Measurements from ENCODE around the gene RPS18. TPM values are rescaled to one million over a fixed set of nuclear protein-coding genes. Genes with fewer than 3 reads are reported as not detected.
"Not testable (repeated sequence)": the region's sequence is repeated elsewhere in the genome, so short reads cannot be mapped to it uniquely, and the experiment has no call there.

The RPS18 gene
- total and polyA plus RNA-seq, 9 donors, result 4,177 to 11,953 (median 5,981) TPM

DNA sequence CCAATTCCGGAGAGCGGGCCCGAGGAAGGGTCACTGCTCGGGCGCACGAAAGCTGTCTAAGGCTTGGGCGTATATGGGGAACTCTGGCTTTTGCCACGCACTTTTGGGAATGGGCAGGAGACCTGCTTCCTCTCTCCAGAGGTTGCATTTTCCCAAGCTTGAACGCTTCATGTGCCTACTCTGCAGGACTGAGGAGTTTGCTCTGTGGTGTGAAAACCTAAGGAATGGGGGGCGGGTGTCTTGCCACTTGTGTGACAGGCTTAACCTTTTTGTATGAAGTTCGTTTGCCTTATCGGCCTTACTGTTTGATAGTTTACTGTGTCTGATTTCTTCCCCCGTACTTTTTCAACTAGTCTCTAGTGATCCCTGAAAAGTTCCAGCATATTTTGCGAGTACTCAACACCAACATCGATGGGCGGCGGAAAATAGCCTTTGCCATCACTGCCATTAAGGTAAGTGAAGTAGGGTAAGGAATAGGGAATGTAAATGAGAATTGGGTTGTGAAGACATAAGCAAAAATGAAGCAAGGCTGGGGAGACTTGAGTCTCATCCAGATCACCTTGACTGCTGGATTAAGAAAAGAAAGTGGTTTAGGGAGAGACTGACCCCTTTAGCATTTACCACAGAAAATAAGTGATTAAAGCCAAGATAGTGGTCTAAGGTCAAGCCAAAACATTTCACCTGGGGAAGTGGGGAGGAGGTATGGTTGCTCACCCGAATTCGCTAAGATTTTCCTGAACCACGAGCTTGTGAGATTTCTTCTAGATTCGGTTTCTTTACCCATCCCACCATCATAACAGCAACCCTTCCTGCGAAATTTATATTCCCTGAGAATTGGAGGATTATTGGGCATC, 627 bp downstream of the RPS18 start:
- Histone ChIP-seq H3K4me1 (ENCODE audit: insufficient read depth) (peaks cover 5% of the 10 kb centered on the region), H3K27me3 (no peaks in the 10 kb centered on the region), H3K9me3 (no peaks in the 10 kb centered on the region), H3K27ac (peak overlapping the region in 1 of 2 donors; percentile 48), H3K36me3 (no peaks in the 10 kb centered on the region), H3K4me3 (peak overlapping the region; percentile 55)
- intact Hi-C loops (cut with DNase I), result loop anchor here in 2 of 4 donors (5.0 to 10.0 kb wide), 2 partner anchors 45 to 142 kb away; partner anchors contain the start of genes CUTA (in 1 of the 2), PHF1 (in 1 of the 2) and ZBTB22 (in 1 of the 2)
- DNase-seq, result no peak
- no peak for TF ChIP-seq EP300 (IDR thresholded peaks at IDR 0.05)
- TF ChIP-seq POLR2A (IDR thresholded peaks at IDR 0.05), result no peak
- TF ChIP-seq, protein P1, sequence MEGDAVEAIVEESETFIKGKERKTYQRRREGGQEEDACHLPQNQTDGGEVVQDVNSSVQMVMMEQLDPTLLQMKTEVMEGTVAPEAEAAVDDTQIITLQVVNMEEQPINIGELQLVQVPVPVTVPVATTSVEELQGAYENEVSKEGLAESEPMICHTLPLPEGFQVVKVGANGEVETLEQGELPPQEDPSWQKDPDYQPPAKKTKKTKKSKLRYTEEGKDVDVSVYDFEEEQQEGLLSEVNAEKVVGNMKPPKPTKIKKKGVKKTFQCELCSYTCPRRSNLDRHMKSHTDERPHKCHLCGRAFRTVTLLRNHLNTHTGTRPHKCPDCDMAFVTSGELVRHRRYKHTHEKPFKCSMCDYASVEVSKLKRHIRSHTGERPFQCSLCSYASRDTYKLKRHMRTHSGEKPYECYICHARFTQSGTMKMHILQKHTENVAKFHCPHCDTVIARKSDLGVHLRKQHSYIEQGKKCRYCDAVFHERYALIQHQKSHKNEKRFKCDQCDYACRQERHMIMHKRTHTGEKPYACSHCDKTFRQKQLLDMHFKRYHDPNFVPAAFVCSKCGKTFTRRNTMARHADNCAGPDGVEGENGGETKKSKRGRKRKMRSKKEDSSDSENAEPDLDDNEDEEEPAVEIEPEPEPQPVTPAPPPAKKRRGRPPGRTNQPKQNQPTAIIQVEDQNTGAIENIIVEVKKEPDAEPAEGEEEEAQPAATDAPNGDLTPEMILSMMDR (IDR thresholded peaks at IDR 0.05), result no peak
- WGBS, 3 donors, result 5 to 8% (median 7%) methylated on average over 22 of the region's 22 CpGs

DNA sequence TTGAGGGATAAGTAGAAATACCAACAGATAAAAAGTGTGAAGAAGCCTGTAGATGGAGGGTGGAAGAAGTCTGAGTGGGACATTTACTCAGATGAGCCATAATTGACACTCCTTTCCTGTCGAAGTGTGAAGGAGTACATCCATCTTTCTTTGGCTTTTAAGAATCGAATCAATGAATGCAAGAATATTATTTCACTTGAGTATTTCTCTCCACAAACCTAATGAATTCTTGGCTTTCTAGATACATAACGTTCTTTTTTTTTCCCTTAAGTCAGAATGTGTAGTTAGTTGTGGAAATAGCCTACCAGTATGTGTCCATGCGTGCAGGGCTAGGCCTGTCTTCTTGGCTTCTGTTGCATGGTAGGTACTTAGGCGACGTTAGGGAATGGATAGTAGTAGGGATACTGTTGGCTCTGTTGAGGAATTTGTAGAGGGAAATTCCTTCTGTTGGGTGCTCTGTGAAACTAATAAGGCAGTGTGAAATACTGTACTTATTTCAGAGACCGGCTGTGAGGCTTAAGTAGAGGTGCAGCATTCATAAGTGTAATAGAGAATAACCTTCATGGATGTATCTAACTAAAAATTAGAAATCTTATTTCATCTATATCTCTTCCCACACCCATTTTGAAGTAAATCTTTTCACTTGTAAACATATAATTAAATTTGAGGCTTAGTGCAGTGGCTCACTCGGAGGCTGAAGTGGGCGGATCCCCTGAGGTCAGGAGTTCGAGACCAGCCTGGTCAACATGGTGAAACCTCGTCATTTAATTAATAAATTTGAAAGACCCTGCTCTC, 1.5 kb downstream of the RPS18 start:
- Histone ChIP-seq H3K4me3 (no peak overlapping the region), H3K27me3 (no peaks in the 10 kb centered on the region), H3K27ac (no peak overlapping the region), H3K9me3 (no peaks in the 10 kb centered on the region), H3K4me1 (ENCODE audit: insufficient read depth) (peaks cover 5% of the 10 kb centered on the region), H3K36me3 (no peaks in the 10 kb centered on the region)
- no peak for TF ChIP-seq EP300 (IDR thresholded peaks at IDR 0.05)
- no peak for TF ChIP-seq POLR2A (IDR thresholded peaks at IDR 0.05)
- TF ChIP-seq, protein P1 (IDR thresholded peaks at IDR 0.05), result no peak
- DNase-seq, result no peak
- intact Hi-C loops (cut with DNase I), result loop anchor here in 2 of 4 donors (5.0 to 10.0 kb wide), 2 partner anchors 44 to 141 kb away; partner anchors contain the start of genes CUTA (in 1 of the 2), PHF1 (in 1 of the 2) and ZBTB22 (in 1 of the 2)
- 32 to 51% (median 43%) methylated on average over 11 of the region's 11 CpGs for WGBS, 3 donors

DNA sequence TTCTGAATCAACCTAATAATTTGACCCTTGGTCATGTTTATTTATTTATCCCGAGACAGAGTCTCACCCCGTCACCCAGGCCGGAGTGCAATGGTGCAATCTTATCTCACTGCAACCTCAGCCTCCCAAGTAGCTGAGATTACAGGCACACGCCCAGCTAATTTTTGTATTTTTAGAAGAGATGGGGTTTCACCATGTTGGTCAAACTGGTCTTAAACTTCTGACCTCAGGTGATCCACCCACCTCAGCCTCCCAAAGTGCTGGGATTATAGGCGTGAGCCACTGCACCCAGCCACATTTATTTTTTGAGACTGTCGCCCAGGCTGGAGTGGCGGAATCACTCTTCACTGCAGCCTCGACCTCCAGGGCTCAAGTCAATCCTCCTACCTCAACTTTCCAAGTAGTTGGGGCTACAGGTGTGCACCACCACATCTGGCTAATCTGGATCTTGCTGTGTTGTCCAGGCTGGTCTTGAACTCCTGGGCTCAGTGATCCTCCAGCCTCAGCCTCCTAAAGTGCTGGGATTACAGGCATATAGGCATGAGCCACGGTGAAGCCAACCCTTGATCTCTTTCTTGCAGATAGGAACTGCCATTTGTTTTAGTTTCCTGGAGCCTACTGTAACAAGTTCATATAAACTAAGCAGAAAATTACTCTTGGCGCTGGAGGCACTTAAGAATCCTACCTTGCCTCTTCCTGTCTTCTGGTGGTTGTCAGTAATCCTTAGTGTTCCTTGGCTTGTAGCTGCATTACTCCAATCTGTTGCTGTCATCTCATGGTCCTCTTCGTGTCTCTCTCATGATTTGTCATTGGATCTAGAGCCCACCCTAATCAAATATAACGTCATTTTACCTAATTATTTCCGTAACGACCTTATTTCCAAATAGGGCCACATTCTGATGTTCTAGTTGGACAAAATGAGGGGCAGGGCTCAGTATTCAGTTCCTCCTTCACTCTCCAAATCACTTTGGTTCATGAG, 2.3 kb downstream of the RPS18 start:
- no peaks in the 10 kb centered on the region for H3K36me3 ChIP-seq
- H3K4me1 ChIP-seq (ENCODE audit: insufficient read depth), result peaks cover 5% of the 10 kb centered on the region
- H3K27me3 ChIP-seq, result no peaks in the 10 kb centered on the region
- H3K27ac ChIP-seq, result no peak overlapping the region
- intact Hi-C loops (cut with DNase I), result loop anchor here in 2 of 4 donors (5.0 to 10.0 kb wide), 2 partner anchors 43 to 141 kb away; partner anchors contain the start of genes CUTA (in 1 of the 2), PHF1 (in 1 of the 2) and ZBTB22 (in 1 of the 2)
- no peak for DNase-seq
- no peak overlapping the region for H3K4me3 ChIP-seq
- H3K9me3 ChIP-seq, result no peaks in the 10 kb centered on the region
- WGBS, 3 donors, result 47 to 60% (median 52%) methylated on average over 14 of the region's 14 CpGs
- TF ChIP-seq POLR2A (IDR thresholded peaks at IDR 0.05) (no peak), EP300 (IDR thresholded peaks at IDR 0.05) (no peak)
- TF ChIP-seq, protein P1 (IDR thresholded peaks at IDR 0.05), result no peak

DNA sequence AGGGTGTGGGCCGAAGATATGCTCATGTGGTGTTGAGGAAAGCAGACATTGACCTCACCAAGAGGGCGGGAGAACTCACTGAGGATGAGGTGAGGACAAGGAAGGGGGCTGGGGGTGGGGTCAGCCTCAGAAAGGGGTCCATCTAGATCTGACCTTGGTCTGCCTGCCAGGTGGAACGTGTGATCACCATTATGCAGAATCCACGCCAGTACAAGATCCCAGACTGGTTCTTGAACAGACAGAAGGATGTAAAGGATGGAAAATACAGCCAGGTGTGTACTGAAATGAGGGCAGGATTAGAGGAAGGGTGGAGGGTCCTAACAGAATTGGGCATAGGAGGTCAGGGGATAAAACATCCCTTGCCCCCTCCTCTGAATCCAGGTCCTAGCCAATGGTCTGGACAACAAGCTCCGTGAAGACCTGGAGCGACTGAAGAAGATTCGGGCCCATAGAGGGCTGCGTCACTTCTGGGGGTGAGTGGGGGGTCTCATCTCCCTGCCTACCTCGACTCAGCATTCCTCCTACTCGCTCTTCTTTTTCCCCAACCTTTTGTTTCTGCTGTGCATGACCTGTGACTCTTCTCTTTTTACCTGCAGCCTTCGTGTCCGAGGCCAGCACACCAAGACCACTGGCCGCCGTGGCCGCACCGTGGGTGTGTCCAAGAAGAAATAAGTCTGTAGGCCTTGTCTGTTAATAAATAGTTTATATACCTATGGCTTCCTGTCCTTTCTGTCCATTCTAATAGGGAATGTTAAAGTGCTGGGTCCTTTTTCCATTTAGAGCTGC, 4.1 kb downstream of the RPS18 start:
- not testable (repeated sequence) for DNase-seq; H3K4me3 ChIP-seq; H3K4me1 ChIP-seq (ENCODE audit: insufficient read depth)

More for the DNA sequence above, 4.1 kb downstream of the RPS18 start:
- not testable (repeated sequence) for H3K27me3 ChIP-seq, H3K9me3 ChIP-seq, H3K36me3 ChIP-seq
- intact Hi-C loops (cut with DNase I), result loop anchor here in 1 of 4 donors (10.0 kb wide), 1 partner anchor 139 kb away; the partner anchor contains the start of genes CUTA and PHF1
- 57 to 70% (median 64%) methylated on average over 16 of the region's 16 CpGs for WGBS, 3 donors
- peak overlapping the region in 1 of 2 donors; percentile 79 for H3K27ac ChIP-seq

All from ovary (tissue), 9 donors.